AG09319 (cell line): ENCODE data around the gene TPGS1.

Experiments
- DNase-seq: peaks from one replicate; pipeline ENCODE4 v3.0.0-alpha.2; 2010; ENCODE audit warnings: low read depth; ENCODE audit errors: extremely low read depth
- CTCF ChIP-seq: IDR thresholded peaks from 2 replicates; pipeline ENCODE4 v1.5.1; 2011; ENCODE audit warnings: low read depth, mild to moderate bottlenecking, inconsistent platforms, low read length, moderate library complexity

The TPGS1 gene

GRCh38 chr19:494171-495080 is 12.9 kb upstream of the TPGS1 start:
- no peak for DNase-seq
- TF ChIP-seq CTCF: no peak

DNA sequence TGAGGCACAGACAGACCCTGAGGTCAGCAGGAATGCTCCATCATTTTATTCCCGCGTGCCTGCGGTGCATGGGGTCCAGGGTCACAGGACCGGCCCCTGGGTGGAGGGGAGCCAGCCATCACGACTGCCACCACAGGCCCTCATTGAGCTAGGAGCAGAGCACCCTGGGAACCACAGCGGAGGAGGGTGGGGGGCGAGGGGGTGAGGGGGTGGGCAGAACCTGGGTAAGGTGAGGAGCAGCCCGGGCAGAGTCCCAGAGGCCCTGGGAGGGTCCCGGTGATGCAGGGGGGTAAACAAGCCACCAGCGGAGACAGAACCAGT is 12.3 kb upstream of the TPGS1 start:
- no peak for DNase-seq
- TF ChIP-seq CTCF: no peak

DNA sequence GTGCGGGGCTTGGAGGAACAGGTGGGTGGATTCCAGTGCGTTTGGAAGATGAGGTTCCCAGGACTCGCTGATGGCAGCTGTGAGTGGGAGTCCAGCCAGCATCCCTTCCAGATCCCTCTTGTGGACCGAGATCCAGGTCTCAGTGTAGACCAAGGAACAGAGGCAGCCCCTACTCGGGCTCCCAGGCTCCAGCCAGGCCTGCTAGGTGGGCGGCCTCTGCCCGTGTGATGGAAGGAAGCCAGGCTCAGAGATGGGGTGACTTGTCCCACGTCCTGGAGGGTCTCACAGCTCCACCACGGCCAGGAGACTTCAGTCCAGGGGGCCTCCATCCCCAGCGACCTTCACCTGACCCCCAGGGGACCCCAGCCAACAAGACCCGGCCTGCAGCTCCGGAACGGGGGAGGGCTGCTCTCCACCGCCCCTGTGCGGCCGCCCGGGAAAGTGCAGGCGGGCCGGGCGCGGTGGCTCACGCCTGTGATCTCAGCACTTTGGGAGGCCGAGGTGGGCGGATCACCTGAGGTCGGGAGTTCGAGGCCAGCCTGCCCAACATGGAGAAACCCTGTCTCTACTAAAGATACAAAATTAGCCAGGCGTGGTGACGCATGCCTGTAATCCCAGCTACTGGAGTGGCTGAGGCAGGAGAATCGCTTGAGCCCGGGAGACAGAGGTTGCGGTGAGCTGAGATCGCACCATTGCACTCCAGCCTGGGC is 11.7 kb upstream of the TPGS1 start:
- no peak for DNase-seq
- TF ChIP-seq CTCF: peak; percentile 56

- no peak for TF ChIP-seq CTCF
- no peak for DNase-seq
Measured at GRCh38 chr19:496112-496665, 11.1 kb upstream of the TPGS1 start, which contains the start of gene MADCAM1. TSS of gene MADCAM1 (plus strand) at chr19:496486. CDS start at chr19:496500, 14 bp downstream.

- DNase-seq: no peak
- no peak for TF ChIP-seq CTCF
Measured at GRCh38 chr19:496986-497385, 10.3 kb upstream of the TPGS1 start.

- TF ChIP-seq CTCF: no peak
- DNase-seq: no peak
Measured at GRCh38 chr19:497491-497868, 9.8 kb upstream of the TPGS1 start.
